H1 (cell line): ENCODE results near the gene OTOF. TPM values are rescaled to one million over a fixed set of nuclear protein-coding genes. Genes with fewer than 3 reads are reported as not detected.

Source experiments
- CHD2 ChIP-seq: IDR thresholded peaks from 2 replicates; pipeline ENCODE4 v1.6.1; 2012; ENCODE audit warnings: low read length, improper control_type of control experiment
- EZH2 ChIP-seq: fragments of 200-600 bp; sonication (generic); IDR thresholded peaks from 2 replicates; pipeline ENCODE4 v1.7.1; 2012; ENCODE audit warnings: low read depth, mild to moderate bottlenecking, moderate library complexity, low read length, inconsistent platforms; ENCODE audit not compliant: severe bottlenecking
- GABPA ChIP-seq: IDR thresholded peaks from 2 replicates; pipeline ENCODE4 v1.6.1; 2011; ENCODE audit warnings: mild to moderate bottlenecking, low read length, moderate library complexity, borderline replicate concordance; ENCODE audit not compliant: insufficient read depth
- NRF1 ChIP-seq: IDR thresholded peaks from 2 replicates; pipeline ENCODE4 v1.6.1; 2011; ENCODE audit warnings: mild to moderate bottlenecking, low read depth, low read length, improper control_type of control experiment
- SAP30 ChIP-seq: fragments of 300-600 bp; sonication (generic); IDR thresholded peaks from 2 replicates; pipeline ENCODE4 v1.7.1; 2012; ENCODE audit warnings: low read length, moderate library complexity, mild to moderate bottlenecking, inconsistent platforms; ENCODE audit not compliant: insufficient read depth, insufficient replicate concordance
- SIX5 ChIP-seq: IDR thresholded peaks from 2 replicates; pipeline ENCODE4 v1.6.1; 2011; ENCODE audit warnings: mild to moderate bottlenecking, low read depth, low read length
- SP1 ChIP-seq: IDR thresholded peaks from 2 replicates; pipeline ENCODE4 v1.6.1; 2011; ENCODE audit warnings: low read depth, low read length
- polyA plus RNA-seq, 7 experiments: library from polyadenylated mRNA; depleted of rRNA in 3 of 7; stranded (reverse) in 5 of 7; unstranded in 2 of 7; fragments of >200 nt in 5 of 7; fragments of 200-250 nt in 2 of 7; gene quantifications; 1 replicate in 5 of 7; 2 replicates in 1 of 7; 4 replicates in 1 of 7; pipeline versions ENCODE4 v1.2.1 to v1.2.3, GENCODE V29; 2011 to 2013; ENCODE audit warnings: missing spikeins in 2 of 7, mixed read lengths in 2 of 7
- total RNA-seq: library from RNA; stranded (reverse); fragmentation: NEBNext Ultra II Directional; extraction: Animal tissue kit (Norgen Biotek cat#: 25700); gene quantifications from 2 replicates; pipeline ENCODE4 v1.2.1, GENCODE V29; 2021
- TF ChIP-seq, protein P1 (sequence below), 3 experiments: IDR thresholded peaks; 1 replicate in 2 of 3; 2 replicates in 1 of 3; pipeline versions ENCODE4 v1.5.1 to v1.6.1; 2011; ENCODE audit warnings: low read length in 3 of 3, mild to moderate bottlenecking in 3 of 3, inconsistent platforms in 2 of 3, low read depth in 1 of 3, moderate library complexity in 1 of 3; ENCODE audit not compliant: insufficient read depth in 1 of 3; ENCODE audit errors: control extremely low read depth in 1 of 3
- TF ChIP-seq, protein P2 (sequence below): fragments of 300-600 bp; sonication (generic); IDR thresholded peaks from 2 replicates; pipeline ENCODE4 v1.7.1; 2012; ENCODE audit warnings: low read length, moderate library complexity, mild to moderate bottlenecking, inconsistent platforms; ENCODE audit not compliant: insufficient replicate concordance

The OTOF gene
- total and polyA plus RNA-seq, 2 of the 8 experiments (the other 6 are each of a cell fraction or from before 2014, with no cell fraction given) = 0.06 TPM; not detected in 1

DNA sequence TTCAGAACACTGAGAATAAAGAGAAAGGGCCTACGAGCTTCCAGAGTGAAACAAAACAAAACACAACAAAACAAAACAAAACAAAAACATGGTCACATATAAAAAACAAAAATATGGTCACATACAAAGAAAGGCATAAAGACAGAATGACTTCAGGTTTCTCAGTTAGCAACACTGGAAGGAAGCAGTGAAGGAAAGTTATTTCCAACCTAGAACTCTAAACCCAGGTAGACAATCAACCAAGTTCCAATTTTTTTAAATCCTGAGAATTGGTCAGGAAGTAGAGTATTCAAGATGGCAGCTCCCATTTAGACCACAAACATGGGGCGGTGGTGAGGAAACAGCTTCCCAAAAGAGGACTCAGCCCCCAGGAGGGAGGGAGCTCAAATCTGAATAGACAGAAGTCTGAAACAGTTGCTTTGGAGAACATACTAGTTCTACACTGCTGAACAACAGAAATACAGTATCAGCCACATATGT lies 67.1 kb downstream of the OTOF start (continued):
- TF ChIP-seq, protein P1, sequence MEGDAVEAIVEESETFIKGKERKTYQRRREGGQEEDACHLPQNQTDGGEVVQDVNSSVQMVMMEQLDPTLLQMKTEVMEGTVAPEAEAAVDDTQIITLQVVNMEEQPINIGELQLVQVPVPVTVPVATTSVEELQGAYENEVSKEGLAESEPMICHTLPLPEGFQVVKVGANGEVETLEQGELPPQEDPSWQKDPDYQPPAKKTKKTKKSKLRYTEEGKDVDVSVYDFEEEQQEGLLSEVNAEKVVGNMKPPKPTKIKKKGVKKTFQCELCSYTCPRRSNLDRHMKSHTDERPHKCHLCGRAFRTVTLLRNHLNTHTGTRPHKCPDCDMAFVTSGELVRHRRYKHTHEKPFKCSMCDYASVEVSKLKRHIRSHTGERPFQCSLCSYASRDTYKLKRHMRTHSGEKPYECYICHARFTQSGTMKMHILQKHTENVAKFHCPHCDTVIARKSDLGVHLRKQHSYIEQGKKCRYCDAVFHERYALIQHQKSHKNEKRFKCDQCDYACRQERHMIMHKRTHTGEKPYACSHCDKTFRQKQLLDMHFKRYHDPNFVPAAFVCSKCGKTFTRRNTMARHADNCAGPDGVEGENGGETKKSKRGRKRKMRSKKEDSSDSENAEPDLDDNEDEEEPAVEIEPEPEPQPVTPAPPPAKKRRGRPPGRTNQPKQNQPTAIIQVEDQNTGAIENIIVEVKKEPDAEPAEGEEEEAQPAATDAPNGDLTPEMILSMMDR (IDR thresholded peaks at IDR 0.05; ENCODE audit: control extremely low read depth in 1 of 3, insufficient read depth in 1 of 3, low read depth in 1 of 3, low read length in 3 of 3) = no peak
- no peak for TF ChIP-seq SIX5
- no peak for TF ChIP-seq EZH2
- TF ChIP-seq SP1 = no peak
- TF ChIP-seq, protein P2, sequence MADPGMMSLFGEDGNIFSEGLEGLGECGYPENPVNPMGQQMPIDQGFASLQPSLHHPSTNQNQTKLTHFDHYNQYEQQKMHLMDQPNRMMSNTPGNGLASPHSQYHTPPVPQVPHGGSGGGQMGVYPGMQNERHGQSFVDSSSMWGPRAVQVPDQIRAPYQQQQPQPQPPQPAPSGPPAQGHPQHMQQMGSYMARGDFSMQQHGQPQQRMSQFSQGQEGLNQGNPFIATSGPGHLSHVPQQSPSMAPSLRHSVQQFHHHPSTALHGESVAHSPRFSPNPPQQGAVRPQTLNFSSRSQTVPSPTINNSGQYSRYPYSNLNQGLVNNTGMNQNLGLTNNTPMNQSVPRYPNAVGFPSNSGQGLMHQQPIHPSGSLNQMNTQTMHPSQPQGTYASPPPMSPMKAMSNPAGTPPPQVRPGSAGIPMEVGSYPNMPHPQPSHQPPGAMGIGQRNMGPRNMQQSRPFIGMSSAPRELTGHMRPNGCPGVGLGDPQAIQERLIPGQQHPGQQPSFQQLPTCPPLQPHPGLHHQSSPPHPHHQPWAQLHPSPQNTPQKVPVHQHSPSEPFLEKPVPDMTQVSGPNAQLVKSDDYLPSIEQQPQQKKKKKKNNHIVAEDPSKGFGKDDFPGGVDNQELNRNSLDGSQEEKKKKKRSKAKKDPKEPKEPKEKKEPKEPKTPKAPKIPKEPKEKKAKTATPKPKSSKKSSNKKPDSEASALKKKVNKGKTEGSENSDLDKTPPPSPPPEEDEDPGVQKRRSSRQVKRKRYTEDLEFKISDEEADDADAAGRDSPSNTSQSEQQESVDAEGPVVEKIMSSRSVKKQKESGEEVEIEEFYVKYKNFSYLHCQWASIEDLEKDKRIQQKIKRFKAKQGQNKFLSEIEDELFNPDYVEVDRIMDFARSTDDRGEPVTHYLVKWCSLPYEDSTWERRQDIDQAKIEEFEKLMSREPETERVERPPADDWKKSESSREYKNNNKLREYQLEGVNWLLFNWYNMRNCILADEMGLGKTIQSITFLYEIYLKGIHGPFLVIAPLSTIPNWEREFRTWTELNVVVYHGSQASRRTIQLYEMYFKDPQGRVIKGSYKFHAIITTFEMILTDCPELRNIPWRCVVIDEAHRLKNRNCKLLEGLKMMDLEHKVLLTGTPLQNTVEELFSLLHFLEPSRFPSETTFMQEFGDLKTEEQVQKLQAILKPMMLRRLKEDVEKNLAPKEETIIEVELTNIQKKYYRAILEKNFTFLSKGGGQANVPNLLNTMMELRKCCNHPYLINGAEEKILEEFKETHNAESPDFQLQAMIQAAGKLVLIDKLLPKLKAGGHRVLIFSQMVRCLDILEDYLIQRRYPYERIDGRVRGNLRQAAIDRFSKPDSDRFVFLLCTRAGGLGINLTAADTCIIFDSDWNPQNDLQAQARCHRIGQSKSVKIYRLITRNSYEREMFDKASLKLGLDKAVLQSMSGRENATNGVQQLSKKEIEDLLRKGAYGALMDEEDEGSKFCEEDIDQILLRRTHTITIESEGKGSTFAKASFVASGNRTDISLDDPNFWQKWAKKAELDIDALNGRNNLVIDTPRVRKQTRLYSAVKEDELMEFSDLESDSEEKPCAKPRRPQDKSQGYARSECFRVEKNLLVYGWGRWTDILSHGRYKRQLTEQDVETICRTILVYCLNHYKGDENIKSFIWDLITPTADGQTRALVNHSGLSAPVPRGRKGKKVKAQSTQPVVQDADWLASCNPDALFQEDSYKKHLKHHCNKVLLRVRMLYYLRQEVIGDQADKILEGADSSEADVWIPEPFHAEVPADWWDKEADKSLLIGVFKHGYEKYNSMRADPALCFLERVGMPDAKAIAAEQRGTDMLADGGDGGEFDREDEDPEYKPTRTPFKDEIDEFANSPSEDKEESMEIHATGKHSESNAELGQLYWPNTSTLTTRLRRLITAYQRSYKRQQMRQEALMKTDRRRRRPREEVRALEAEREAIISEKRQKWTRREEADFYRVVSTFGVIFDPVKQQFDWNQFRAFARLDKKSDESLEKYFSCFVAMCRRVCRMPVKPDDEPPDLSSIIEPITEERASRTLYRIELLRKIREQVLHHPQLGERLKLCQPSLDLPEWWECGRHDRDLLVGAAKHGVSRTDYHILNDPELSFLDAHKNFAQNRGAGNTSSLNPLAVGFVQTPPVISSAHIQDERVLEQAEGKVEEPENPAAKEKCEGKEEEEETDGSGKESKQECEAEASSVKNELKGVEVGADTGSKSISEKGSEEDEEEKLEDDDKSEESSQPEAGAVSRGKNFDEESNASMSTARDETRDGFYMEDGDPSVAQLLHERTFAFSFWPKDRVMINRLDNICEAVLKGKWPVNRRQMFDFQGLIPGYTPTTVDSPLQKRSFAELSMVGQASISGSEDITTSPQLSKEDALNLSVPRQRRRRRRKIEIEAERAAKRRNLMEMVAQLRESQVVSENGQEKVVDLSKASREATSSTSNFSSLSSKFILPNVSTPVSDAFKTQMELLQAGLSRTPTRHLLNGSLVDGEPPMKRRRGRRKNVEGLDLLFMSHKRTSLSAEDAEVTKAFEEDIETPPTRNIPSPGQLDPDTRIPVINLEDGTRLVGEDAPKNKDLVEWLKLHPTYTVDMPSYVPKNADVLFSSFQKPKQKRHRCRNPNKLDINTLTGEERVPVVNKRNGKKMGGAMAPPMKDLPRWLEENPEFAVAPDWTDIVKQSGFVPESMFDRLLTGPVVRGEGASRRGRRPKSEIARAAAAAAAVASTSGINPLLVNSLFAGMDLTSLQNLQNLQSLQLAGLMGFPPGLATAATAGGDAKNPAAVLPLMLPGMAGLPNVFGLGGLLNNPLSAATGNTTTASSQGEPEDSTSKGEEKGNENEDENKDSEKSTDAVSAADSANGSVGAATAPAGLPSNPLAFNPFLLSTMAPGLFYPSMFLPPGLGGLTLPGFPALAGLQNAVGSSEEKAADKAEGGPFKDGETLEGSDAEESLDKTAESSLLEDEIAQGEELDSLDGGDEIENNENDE = no peak
- TF ChIP-seq CHD2 = no peak
- no peak for TF ChIP-seq NRF1
- TF ChIP-seq GABPA = no peak
- TF ChIP-seq SAP30 = no peak
